OCI-M2 (cell line): Measurements from ENCODE around the gene ACBD6.

Source experiments
- DNase-seq: peaks from one replicate; lab custom pipeline; 2025; ENCODE audit not compliant: unreplicated experiment; lab: John Stamatoyannopoulos, UW

ACBD6 gene

GRCh38 chr1:180258290-180258689, 244.1 kb downstream of the ACBD6 start:
- DNase-seq, result no peak

DNA sequence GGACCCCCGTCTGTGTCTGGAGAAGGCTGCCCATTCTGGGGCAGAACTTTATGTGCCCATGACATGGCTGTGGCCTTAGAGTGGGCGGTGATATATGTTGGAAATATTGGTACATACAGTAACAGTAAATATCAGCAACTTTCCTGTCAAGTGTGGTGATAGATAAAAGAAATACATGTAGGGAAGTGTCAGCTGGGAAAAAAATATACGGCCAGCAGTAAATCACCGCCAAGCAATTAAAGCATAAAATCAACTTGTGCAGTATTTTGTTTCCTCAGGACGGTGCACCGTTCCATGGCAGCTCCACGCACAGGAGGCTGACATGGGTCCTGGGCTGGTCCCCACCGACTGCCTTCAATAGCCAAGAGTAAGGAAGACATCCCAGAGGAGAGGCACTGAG, 244.9 kb downstream of the ACBD6 start:
- DNase-seq, result no peak

DNA sequence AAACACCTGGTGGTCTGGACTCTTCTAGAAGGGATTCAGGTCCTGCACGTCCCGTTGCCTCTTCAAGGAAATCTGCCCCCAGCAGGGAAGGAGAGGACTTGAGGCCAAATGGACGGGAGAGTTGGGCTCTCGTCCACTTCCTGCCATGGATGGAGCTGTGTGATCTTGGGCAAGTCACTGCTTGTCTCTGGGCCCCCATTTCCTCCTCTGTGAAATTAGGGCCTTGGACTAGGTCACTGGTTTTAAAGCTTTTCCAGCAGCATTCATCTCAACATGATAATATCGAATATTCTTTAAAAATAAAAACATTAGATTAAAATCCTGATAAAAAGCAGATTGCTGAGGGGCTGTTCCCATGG, 245.4 kb downstream of the ACBD6 start:
- DNase-seq, result no peak

- DNase-seq, result no peak
Observed at GRCh38 chr1:180256341-180257027, 245.9 kb downstream of the ACBD6 start.

DNA sequence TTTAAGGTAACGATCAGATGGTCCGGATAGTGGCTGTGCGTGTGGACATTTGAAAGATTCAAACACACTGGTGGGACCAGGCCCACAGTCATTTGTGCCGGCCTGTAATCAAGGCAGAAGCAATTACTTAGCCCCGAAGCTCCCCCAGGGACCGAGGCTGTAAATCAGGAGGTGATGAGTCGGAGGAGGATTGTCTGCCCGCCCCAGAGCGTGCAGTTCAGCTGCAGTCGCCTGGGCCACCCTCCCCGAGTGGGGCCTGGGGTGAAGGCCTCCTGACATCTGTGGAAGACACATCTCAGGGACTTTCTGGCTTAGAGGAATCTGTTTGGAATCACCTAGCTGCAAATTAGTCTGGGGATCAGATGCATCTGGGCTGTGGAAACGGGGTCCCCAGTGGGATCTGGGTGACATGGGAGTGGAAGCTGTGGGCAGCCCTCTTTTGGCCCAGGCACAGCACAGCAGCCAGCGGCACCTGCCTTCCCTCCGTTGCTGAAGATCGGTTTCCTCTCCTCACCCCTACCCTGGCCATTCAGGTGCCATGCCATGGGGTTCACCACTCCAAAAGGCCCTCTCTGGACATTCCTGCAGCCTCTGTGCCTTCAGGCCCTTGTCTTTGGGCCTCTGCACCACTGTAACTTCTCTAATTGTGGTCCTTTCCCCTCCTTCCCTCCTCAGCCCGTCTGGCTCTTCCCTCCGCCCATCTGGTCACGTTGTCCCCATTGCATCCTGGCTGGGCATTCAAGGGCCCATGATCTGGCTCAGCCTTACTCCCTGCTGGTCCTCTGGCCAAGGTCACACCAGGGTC, 246.6 kb downstream of the ACBD6 start:
- no peak for DNase-seq

GRCh38 chr1:180254854-180255253, 247.5 kb downstream of the ACBD6 start:
- DNase-seq, result no peak

GRCh38 chr1:180254496-180254819, 247.9 kb downstream of the ACBD6 start:
- no peak for DNase-seq

GRCh38 chr1:180253585-180254495, 248.5 kb downstream of the ACBD6 start:
- no peak for DNase-seq

DNA sequence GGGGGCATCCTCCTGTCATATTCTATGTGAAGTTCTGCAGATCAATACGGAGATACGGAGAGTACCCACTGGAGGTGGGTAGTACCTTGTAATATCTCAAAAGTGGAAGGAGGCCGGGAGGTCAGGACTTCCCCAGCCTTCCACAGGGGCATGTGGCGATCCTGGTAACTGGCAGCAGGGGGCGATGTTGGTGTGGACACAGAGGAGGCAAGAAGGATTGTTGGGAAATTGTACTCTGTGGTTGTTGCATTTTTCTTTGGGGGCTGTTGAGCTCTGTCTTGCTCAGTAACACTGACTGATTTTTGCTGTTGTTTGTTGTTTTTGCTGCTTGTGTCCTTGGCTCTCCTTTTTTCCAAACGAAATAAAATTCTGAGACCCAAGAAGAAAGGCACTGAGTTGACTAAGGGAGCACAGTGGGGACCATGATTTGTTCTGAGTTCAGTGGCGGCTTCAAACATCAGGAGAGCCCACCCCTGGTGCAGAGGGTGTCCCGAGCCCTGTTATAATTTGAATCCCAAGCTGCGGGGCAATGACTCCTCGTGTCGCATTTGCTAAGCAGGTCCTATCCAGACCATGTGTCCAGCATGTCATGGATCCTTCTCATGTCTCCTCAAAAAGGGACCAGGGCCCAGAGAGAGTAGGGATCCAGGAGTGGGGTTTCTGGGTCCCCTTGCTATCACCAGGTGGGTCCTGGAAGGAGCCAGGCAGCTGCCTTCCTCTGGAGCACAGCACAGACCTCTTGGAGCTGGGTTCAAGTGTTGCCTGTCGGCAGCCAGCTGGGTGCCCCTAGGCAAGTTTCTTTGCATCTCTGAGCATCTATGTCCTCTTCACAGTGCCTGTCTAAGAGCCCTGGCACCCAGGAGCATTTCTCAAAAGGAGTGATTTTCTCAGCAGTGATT, 249.5 kb downstream of the ACBD6 start:
- no peak for DNase-seq

- DNase-seq, result no peak
Observed at GRCh38 chr1:180251526-180252305, 250.7 kb downstream of the ACBD6 start.

DNA sequence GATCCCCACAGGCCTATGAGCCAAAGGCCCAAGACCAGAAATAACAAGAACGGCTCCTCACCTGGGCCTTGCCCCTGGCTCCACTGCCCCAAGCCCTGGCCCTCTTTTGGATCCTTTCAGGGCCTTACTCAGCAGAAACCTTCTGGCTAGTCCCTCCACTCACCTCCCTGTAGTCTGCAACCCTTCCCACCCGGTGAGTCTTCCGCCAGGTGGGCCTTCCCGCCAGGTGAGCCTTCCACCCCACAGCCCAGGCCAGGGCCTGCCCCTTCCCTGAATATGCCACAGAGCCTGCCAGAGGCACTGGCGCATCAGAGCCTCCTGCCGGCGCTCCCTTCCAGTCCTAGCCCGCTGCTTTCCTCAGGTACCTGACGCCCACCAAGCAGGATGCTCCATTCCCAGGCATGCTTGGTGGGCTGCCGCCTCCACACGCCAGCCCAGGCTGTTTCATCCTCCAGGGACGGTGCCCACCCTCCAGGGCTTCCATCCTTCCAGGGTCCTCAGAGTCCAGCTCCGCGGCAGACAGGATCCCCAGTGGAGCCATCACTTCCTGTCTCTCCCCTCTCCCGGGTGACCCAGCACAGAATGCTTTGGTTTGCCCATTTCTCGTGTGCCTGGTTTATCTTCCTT, 251.4 kb downstream of the ACBD6 start:
- DNase-seq, result no peak

GRCh38 chr1:180250499-180250770, 251.9 kb downstream of the ACBD6 start:
- no peak for DNase-seq

- DNase-seq, result no peak
Observed at GRCh38 chr1:180249725-180250498, 252.5 kb downstream of the ACBD6 start.

DNA sequence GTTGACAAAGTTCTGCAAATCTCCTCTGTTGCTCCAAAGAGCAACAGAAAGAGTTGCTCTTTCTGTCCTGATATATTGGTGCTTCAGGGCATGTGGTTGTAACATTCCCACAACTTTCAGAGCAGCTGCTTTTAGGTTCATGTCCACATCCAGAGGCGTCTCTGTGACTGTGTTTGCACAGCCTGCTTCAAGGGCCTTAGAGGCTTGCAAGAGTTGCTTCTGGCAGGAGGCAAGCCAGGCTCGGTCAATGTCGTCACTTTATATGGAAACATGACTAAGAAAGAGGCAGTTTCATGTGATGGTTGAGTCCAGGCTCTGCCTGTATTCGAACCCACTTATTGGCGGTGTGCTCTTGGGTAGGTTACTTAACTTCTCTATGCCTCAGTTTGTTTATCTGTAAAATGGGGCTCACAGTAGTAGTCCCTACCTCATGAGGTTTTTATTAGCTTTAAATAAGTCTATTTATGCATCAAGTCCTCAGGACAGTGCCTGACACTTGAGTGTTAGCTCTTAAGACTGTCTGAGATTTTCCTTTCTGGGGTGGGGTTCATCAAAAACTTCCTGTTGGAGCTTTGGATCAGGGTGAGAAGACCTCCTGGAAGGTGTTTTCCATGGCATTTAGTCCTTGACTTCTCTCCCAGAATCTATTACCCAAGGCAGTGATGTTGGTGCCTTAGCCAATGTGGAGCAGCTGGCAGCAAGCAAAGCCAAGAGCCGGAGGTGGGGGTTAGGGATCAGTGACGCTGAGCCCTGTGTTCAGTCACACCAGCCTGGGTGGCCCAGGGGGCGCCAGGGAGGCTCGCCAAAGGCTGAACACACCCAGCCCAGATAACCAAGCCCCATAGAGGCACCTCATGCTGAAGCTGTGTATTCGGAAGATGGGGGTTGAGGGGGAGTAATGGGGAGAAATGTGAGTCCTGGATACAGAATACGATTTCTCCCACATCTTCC, 253.4 kb downstream of the ACBD6 start:
- no peak for DNase-seq

DNA sequence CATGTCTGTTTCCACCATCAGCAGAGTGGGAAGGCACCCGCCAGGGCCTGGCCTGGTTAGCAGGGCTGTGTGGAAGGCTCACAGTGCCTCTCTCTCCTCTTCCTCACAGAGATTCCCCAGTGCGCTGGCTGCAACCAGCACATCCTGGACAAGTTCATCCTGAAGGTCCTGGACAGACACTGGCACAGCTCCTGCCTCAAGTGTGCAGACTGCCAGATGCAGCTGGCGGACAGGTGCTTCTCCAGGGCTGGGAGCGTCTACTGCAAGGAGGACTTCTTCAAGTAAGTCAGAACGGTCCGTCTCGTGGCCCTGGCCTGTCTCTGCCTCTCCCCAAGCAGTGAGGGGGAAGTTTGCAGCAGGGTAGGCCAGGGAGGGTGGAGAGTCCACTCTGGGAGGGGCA, 254.2 kb downstream of the ACBD6 start:
- no peak for DNase-seq

DNA sequence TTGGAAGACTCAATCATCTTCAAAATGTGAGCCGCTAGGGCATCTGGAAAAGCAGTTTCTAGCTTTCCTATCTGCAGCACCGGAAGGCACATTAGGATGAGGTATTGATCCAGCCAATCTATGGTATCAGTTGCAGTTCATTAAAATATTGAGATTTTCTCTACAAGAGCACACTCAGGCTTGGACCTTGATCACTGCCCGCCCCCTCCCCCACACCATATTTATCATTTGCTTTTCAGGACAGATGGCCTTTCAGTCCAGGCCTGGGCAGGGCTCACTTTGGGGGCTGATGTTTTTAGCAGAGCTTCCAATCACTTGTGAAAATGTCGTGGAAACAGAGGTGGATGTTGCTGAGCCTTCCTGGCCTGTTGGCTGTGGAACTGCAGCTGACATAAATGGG, 254.8 kb downstream of the ACBD6 start:
- no peak for DNase-seq

DNA sequence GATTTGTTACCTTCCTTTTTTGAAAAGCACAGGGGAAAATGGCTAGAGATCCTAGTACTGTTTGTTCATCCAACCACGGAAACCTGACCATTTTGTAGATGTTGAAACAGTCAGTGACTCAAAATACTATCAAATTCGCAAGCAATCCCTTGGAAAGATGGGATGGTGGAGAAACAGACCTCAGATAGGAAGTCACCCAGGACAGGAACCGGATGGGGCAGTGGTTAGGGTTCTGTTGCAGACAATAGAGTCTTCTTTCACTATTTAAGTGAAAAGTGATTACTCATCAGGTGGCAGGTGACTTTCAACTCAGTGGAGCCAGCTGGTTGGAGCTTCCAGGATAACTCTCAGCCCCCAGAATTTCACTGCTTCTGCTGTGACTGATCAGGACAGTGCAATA, 255.3 kb downstream of the ACBD6 start:
- no peak for DNase-seq

DNA sequence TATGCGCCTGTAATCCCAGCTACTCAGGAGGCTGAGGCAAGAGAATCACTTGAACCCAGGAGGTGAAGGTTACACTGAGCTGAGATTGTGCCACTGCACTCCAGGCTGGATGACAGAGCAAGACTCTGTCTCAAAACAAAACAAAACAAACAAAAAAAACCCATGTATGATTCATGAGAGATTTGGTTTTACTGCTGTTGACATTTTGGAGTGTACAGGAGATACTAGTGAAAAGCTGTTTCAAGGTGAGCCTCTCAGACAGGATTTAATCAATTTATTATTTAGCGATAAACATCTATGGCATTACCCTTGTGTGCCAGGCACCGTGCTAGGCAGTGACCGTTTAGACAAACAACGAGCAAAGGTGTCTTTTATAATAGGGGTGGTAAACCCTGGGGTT, 255.8 kb downstream of the ACBD6 start:
- DNase-seq, result no peak
